K562 (cell line): ENCODE data around the gene STT3B. TPM values are rescaled to one million over a fixed set of nuclear protein-coding genes. Genes with fewer than 3 reads are reported as not detected.
A peak's percentile ranks its signal among the peaks of the same experiment; 100 is the strongest.

ENCODE experiments used
- ATAC-seq: fragments of 200-7000 bp; cut with Tn5 transposase; 3 replicates; pipeline ENCODE4 v1.9.1; 2020; ENCODE audit warnings: moderate library complexity
- BruUV-seq: library from RNA; stranded (reverse); fragments of 400-500 nt; replicated peaks from 2 replicates; lab custom pipeline; 2021; lab: Mats Ljungman, UMichigan
- CTCF ChIA-PET: fragments of 300-600 bp; formaldehyde crosslinking; extraction: SDS; loops from one replicate; lab custom pipeline; 2021; ENCODE audit warnings: low intra/inter-chr PET ratio; lab: Yijun Ruan, JAX
- POLR2A ChIA-PET: fragments of 300-600, 350-650 bp; sonication (Branson Sonifier 250); formaldehyde crosslinking; extraction: SDS; loops from one replicate; lab custom pipeline; 2021; ENCODE audit warnings: antibody characterized with exemption, inconsistent platforms; lab: Yijun Ruan, JAX
- DNase-seq, 4 experiments: peaks; one replicate each; pipeline versions ENCODE4 v3.0.0 to v3.0.0-alpha.2; 2011 to 2018; ENCODE audit warnings: low spot score in 3 of 4, mixed read lengths in 3 of 4; ENCODE audit errors: extremely low read depth in 1 of 4
- FAIRE-seq: peaks from 2 replicates; lab custom pipeline; 2011; peaks lifted over from hg19 to GRCh38; lab: Jason Lieb, UNC
- H2AFZ ChIP-seq: 2 replicates; pipeline ENCODE4 v1.6.0; 2011; ENCODE audit warnings: low read depth, low read length, control low read depth, inconsistent platforms
- H3K27ac ChIP-seq: fragments of 200-600 bp; 3 replicates; pipeline ENCODE4 v1.8.0; 2011; ENCODE audit warnings: low read depth, mild to moderate bottlenecking, control low read depth, inconsistent platforms, low read length, moderate library complexity, mixed read lengths; ENCODE audit errors: extremely low read depth
- H3K27me3 ChIP-seq, 2 experiments: fragments of 300-600 bp in 1 of 2; 2 replicates in 1 of 2; 3 replicates in 1 of 2; pipeline versions ENCODE4 v1.6.0 to v1.8.0; 2011; ENCODE audit warnings: inconsistent platforms in 2 of 2, low read length in 2 of 2, mild to moderate bottlenecking in 1 of 2, mixed read lengths in 1 of 2, moderate library complexity in 1 of 2; ENCODE audit not compliant: control insufficient read depth in 2 of 2, insufficient read depth in 2 of 2
- H3K36me3 ChIP-seq: fragments of 300-600 bp; 3 replicates; pipeline ENCODE4 v1.8.0; 2011; ENCODE audit warnings: mild to moderate bottlenecking, low read length, inconsistent platforms; ENCODE audit not compliant: control insufficient read depth, insufficient read depth
- H3K4me1 ChIP-seq, 2 experiments: fragments of 200-600 bp in 1 of 2; replicated peaks in 1 of 2; 2 replicates in 1 of 2; 3 replicates in 1 of 2; pipeline versions ENCODE4 v1.5.1 to v1.8.0; 2011; ENCODE audit warnings: inconsistent platforms in 2 of 2, low read length in 2 of 2, mild to moderate bottlenecking in 1 of 2, mixed read lengths in 1 of 2, moderate library complexity in 1 of 2; ENCODE audit not compliant: control insufficient read depth in 2 of 2, insufficient read depth in 2 of 2
- H3K4me2 ChIP-seq: 2 replicates; pipeline ENCODE4 v1.6.1; 2011; ENCODE audit warnings: low read length, control low read depth, inconsistent platforms, mixed read lengths; ENCODE audit not compliant: insufficient read depth
- H3K4me3 ChIP-seq: fragments of 200-600 bp; sonication (generic), shearing (Covaris generic); 2 replicates; pipeline ENCODE4 v1.5.1; 2016; ENCODE audit warnings: control low read depth, inconsistent platforms
- H3K79me2 ChIP-seq: fragments of 200-600 bp; 3 replicates; pipeline ENCODE4 v1.8.0; 2011; ENCODE audit warnings: low read length, inconsistent platforms; ENCODE audit not compliant: control insufficient read depth, insufficient read depth
- H3K9ac ChIP-seq, 2 experiments: 2 replicates each; pipeline versions ENCODE4 v1.6.0 to v1.6.1; 2011; ENCODE audit warnings: low read depth in 2 of 2, low read length in 2 of 2, control low read depth in 1 of 2, inconsistent platforms in 1 of 2, mild to moderate bottlenecking in 1 of 2, mixed read lengths in 1 of 2; ENCODE audit not compliant: insufficient read depth in 1 of 2
- H3K9me1 ChIP-seq: one replicate; pipeline ENCODE4 v1.6.0; 2011; ENCODE audit warnings: inconsistent platforms, mild to moderate bottlenecking, low read length, moderate library complexity; ENCODE audit not compliant: control insufficient read depth, insufficient read depth
- H3K9me3 ChIP-seq: replicated peaks from 2 replicates; pipeline ENCODE4 v1.5.1; 2011; ENCODE audit warnings: low read depth, low read length, inconsistent platforms; ENCODE audit not compliant: control insufficient read depth, insufficient read depth
- H4K20me1 ChIP-seq: replicated peaks from 2 replicates; pipeline ENCODE4 v1.6.1; 2011; ENCODE audit warnings: low read length, inconsistent platforms, mixed read lengths; ENCODE audit not compliant: control insufficient read depth, insufficient read depth
- CEBPB ChIP-seq: fragments of 450-650 bp; IDR thresholded peaks from 2 replicates; pipeline ENCODE4 v1.6.1; 2016; ENCODE audit warnings: missing genetic modification characterization, missing compliant biosample characterization
- MAFK ChIP-seq: IDR thresholded peaks from 2 replicates; pipeline ENCODE4 v1.6.1; 2011; ENCODE audit warnings: low read length, improper control_type of control experiment
- MTA1 ChIP-seq: fragments of 450-650 bp; IDR thresholded peaks from 2 replicates; pipeline ENCODE4 v1.6.1; 2017; ENCODE audit warnings: borderline replicate concordance
- RBFOX2 ChIP-seq: fragments of 200-400 bp; formaldehyde crosslinking; IDR thresholded peaks from 2 replicates; pipeline ENCODE4 v1.6.1; 2017; ENCODE audit warnings: low read depth, mild to moderate bottlenecking, low read length, moderate library complexity
- SAP30 ChIP-seq: fragments of 200-600 bp; sonication (generic); IDR thresholded peaks from 2 replicates; pipeline ENCODE4 v1.6.1; 2012; ENCODE audit warnings: borderline replicate concordance, low read depth, mild to moderate bottlenecking, moderate library complexity, low read length, control low read depth, inconsistent platforms; ENCODE audit not compliant: insufficient read depth, poor library complexity, severe bottlenecking
- SUPT5H ChIP-seq: fragments of 450-650 bp; IDR thresholded peaks from 2 replicates; pipeline ENCODE4 v1.6.1; 2016
- TRIM24 ChIP-seq, 2 experiments: fragments of 450-650 bp; IDR thresholded peaks; 2 replicates each; pipeline ENCODE4 v1.6.1; 2016
- ZNF174 ChIP-seq: fragments of 250-450 bp; sonication (Bioruptor Pico); IDR thresholded peaks from 2 replicates; pipeline ENCODE4 v1.4.0; 2020; ENCODE audit warnings: mild to moderate bottlenecking
- ZNF184 ChIP-seq: sonication (generic); formaldehyde crosslinking; IDR thresholded peaks from 2 replicates; pipeline ENCODE4 v1.5.0; 2020; ENCODE audit warnings: missing genetic modification reagents
- ZNF316 ChIP-seq: fragments of 450-650 bp; IDR thresholded peaks from 2 replicates; pipeline ENCODE4 v1.6.1; 2016
- WGBS: fragments of 100-300 bp; shearing (Covaris generic); methylation state at CpG from one replicate; pipeline ENCODE4 v1.1.6; 2016; ENCODE audit warnings: low coverage, mixed read lengths; ENCODE audit not compliant: insufficient coverage; ENCODE audit errors: missing lambda C conversion rate; 5-methylcytosine and 5-hydroxymethylcytosine counted together
- in situ Hi-C: fragments of 300-500 bp; cut with MboI; formaldehyde crosslinking; loops from 4 replicates; pipeline ENCODE4 v1.15.0; 2018; ENCODE audit warnings: inconsistent platforms, mixed read lengths
- intact Hi-C: fragments of 100-400 bp; cut with micrococcal nuclease; formaldehyde crosslinking; loops from 2 replicates; pipeline ENCODE4 v1.14.2; 2022
- polyA plus RNA-seq, 8 experiments: library from polyadenylated mRNA; depleted of rRNA in 4 of 8; stranded (reverse) in 5 of 8; unstranded in 3 of 8; fragments of >200 nt; fragmentation: Nextera tagmentation in 2 of 8; fragmentation: Illumina TruSeq in 1 of 8; extraction: Ambion mirVana in 2 of 8; extraction: Trizol in 1 of 8; gene quantifications; 2 replicates each; pipeline versions ENCODE4 v1.2.1 to v1.2.3, GENCODE V29; 2011 to 2014; ENCODE audit warnings: inconsistent platforms in 1 of 8, missing spikeins in 1 of 8
- total RNA-seq, 7 experiments: library from RNA; depleted of rRNA in 6 of 7; stranded (reverse); fragments of >200 nt in 6 of 7; fragmentation: Illumina TruSeq in 2 of 7; extraction: Trizol in 2 of 7; gene quantifications; 2 replicates each; pipeline versions ENCODE4 v1.2.1 to v1.2.3, GENCODE V29; 2011 to 2021; ENCODE audit warnings: low replicate concordance in 1 of 7
- TF ChIP-seq, protein P1 (sequence below): fragments of 250-450 bp; sonication (Bioruptor Pico); IDR thresholded peaks from 2 replicates; pipeline ENCODE4 v1.5.0; 2021; ENCODE audit warnings: mild to moderate bottlenecking, moderate library complexity
- TF ChIP-seq, protein P2 (sequence below): fragments of 200-400 bp; formaldehyde crosslinking; IDR thresholded peaks from 2 replicates; pipeline ENCODE4 v1.6.1; 2017; ENCODE audit warnings: mild to moderate bottlenecking, low read depth, low read length, moderate library complexity

STT3B gene
- total and polyA plus RNA-seq, 9 of the 15 experiments (the other 6 are each of a cell fraction or from before 2014, with no cell fraction given): 22.4 to 147 (median 100) TPM

DNA sequence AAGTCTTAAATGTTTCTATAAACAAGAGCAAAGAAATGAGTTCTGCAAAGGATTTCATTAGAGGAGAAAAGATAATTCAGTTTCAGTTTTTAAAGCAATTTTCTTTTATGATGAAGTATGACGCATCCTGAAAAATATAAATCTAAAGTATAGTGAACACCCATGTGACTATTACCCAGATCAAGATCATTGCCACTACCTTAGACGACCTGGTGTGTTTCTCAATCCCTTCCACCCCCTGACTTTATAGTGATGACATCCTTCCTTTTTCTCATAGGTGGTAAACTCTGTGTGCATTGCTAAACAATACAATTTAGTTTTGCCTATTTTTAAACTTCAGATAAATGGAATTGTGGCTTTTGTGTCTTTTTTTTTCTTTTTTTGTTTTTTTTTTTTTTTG is 8.4 kb downstream of the STT3B start:
- no peak for ATAC-seq
- intact Hi-C loops (no loop called here), in situ Hi-C loops (no loop called here)
- no peaks in the 10 kb centered on the region for H3K9me3 ChIP-seq
- peaks cover 12 to 16% of the 10 kb centered on the region in 2 experiments for H3K4me1 ChIP-seq
- no peaks in the 10 kb centered on the region for H3K27me3 ChIP-seq
- DNase-seq: no peak
- H4K20me1 ChIP-seq: peaks cover 54% of the 10 kb centered on the region
- no peaks in the 10 kb centered on the region for H3K9me1 ChIP-seq
- BruUV-seq: no TSS peak
- no peak overlapping the region for H3K4me3 ChIP-seq
- 0 out of 2 replicates have a peak, but pooled peaks have one; percentile 8 for TF ChIP-seq RBFOX2
- TF ChIP-seq ZNF174: no peak
- TF ChIP-seq SUPT5H: no peak
- TF ChIP-seq TRIM24 (IDR thresholded peaks at IDR 0.05): 0 out of 4 replicates have a peak, but pooled peaks of 1 of the 2 experiments have one; percentile 7
- peak; percentile 63 for TF ChIP-seq CEBPB
- H3K79me2 ChIP-seq: peaks cover 98% of the 10 kb centered on the region
- H3K4me2 ChIP-seq: no peak overlapping the region
- FAIRE-seq: no peak
- peaks cover 16% of the 10 kb centered on the region for H3K36me3 ChIP-seq
- CTCF ChIA-PET: no interaction called here
- POLR2A ChIA-PET: interaction anchor here (2.3 kb wide), 1 partner anchor 8 kb away, joined by 8 read pairs; the partner anchor contains the start of gene STT3B
- no peak overlapping the region for H3K9ac ChIP-seq
- H3K27ac ChIP-seq: no peak overlapping the region
- no peak overlapping the region for H2AFZ ChIP-seq
- WGBS: 56% methylated on average over 2 of the region's 2 CpGs

DNA sequence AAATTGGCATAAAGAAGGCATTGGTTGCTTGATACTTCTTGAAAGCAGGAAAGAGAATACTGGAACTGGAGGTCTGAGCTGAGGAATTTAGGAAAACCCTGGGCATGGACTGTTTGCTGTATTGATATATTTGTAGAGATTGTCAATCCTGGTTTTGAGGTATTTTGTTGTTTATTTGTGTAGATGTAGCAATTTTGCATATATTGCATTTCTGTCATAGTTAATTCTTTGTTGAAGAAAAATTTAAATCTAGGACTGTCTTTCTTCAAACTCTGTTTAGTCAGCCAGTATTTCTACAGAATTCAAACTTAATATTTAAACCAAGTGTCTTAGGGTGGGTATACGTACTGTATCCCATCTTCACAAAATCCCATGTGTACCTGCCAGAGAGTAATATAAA is 9.5 kb downstream of the STT3B start:
- DNase-seq (no peak), FAIRE-seq (no peak), ATAC-seq (no peak)
- Histone ChIP-seq H3K4me3 (no peak overlapping the region), H2AFZ (no peak overlapping the region), H3K27ac (no peak overlapping the region), H3K4me2 (no peak overlapping the region), H4K20me1 (peaks cover 51% of the 10 kb centered on the region), H3K9me3 (no peaks in the 10 kb centered on the region), H3K79me2 (peaks cover 98% of the 10 kb centered on the region), H3K9me1 (no peaks in the 10 kb centered on the region), H3K27me3 (no peaks in the 10 kb centered on the region), H3K4me1 (peaks cover 5 to 7% of the 10 kb centered on the region in 2 experiments; a peak in 3 of 5 replicates), H3K9ac (no peak overlapping the region), H3K36me3 (peaks cover 14% of the 10 kb centered on the region)
- CTCF ChIA-PET: no interaction called here
- 100% methylated on average over 1 of the region's 1 CpG for WGBS
- no TSS peak for BruUV-seq
- POLR2A ChIA-PET: interaction anchor here (0.6 to 2.3 kb wide), 2 partner anchors 10 to 221 kb away, joined by 3 to 8 read pairs; partner anchors contain the start of gene STT3B
- in situ Hi-C loops: no loop called here
- intact Hi-C loops: no loop called here
- TF ChIP-seq MTA1 (no peak), ZNF316 (peak; percentile 69), SAP30 (no peak), MAFK (no peak), ZNF184 (CRISPR knock-in tag) (no peak)
- TF ChIP-seq, protein P1, sequence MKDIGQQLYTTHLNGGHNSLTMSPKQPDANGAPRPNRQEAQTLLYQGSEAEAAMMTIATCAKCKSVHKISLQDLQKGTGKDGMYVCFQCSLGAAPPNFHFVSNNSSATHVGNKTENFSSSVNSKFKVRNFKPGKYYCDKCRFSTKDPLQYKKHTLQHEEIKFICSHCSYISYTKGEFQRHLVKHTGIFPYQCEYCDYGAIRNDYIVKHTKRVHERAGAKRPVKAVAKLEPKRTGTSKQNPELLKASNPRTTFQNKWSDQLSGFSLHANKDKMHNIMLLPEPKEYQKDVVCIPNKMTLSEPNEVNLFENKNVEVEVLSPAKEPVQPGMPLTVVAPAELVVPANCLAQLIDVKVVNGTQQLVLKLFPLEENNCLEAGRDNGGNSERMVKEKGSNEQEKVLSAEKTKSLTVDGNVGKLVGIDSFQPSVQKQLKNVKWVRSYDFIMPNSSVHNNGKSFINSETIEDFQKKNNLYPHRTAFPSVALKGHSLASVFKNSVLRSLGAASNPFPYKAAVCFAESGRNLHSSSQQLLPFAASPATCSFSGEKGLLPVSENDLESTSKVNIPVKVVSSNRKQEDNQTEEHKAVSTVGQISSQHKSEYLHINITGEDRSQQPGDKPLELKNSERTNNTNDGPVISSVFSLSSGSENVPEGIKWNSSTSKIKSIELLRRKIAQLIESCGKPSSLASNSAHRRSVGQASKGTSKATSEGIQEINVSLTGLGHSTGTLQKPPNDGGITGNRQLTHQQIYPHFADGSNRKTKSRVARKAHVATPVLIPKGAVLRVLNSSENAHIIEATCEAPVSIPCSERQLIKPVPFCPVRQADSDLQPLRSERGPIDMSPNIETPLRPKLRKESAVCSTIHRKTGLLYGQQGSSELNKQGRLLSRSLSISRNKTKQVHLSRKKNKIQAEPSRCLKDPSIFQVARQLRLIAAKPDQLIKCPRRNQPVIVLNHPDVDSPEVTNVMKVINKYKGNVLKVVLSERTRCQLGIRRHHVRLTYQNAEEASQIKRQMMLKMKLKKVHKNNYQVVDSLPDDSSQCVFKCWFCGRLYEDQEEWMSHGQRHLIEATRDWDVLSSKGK: no peak
- TF ChIP-seq, protein P2, sequence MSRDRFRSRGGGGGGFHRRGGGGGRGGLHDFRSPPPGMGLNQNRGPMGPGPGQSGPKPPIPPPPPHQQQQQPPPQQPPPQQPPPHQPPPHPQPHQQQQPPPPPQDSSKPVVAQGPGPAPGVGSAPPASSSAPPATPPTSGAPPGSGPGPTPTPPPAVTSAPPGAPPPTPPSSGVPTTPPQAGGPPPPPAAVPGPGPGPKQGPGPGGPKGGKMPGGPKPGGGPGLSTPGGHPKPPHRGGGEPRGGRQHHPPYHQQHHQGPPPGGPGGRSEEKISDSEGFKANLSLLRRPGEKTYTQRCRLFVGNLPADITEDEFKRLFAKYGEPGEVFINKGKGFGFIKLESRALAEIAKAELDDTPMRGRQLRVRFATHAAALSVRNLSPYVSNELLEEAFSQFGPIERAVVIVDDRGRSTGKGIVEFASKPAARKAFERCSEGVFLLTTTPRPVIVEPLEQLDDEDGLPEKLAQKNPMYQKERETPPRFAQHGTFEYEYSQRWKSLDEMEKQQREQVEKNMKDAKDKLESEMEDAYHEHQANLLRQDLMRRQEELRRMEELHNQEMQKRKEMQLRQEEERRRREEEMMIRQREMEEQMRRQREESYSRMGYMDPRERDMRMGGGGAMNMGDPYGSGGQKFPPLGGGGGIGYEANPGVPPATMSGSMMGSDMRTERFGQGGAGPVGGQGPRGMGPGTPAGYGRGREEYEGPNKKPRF: no peak
